Ishikawa (cell line): ENCODE results near the gene CFAP61.

Source experiments
- CEBPB ChIP-seq: IDR thresholded peaks from 2 replicates; pipeline ENCODE4 v1.6.1; 2012
- CREB1 ChIP-seq: IDR thresholded peaks from 2 replicates; pipeline ENCODE4 v1.6.1; 2012; ENCODE audit warnings: low read depth
- EGR1 ChIP-seq: IDR thresholded peaks from 2 replicates; pipeline ENCODE4 v1.6.1; 2012
- EP300 ChIP-seq: IDR thresholded peaks from 2 replicates; pipeline ENCODE4 v1.6.1; 2012; ENCODE audit warnings: borderline replicate concordance
- FOXM1 ChIP-seq: IDR thresholded peaks from 2 replicates; pipeline ENCODE4 v1.6.1; 2012; ENCODE audit warnings: low read depth, borderline replicate concordance
- NFIC ChIP-seq: IDR thresholded peaks from 2 replicates; pipeline ENCODE4 v1.6.1; 2012
- RAD21 ChIP-seq: IDR thresholded peaks from 2 replicates; pipeline ENCODE4 v1.6.1; 2012; ENCODE audit warnings: low read depth
- TAF1 ChIP-seq: IDR thresholded peaks from 2 replicates; pipeline ENCODE4 v1.6.1; 2012; ENCODE audit warnings: low read depth, mild to moderate bottlenecking
- TCF12 ChIP-seq: IDR thresholded peaks from 2 replicates; pipeline ENCODE4 v1.6.1; 2012; ENCODE audit warnings: low read depth
- TEAD4 ChIP-seq: IDR thresholded peaks from 2 replicates; pipeline ENCODE4 v1.6.1; 2012
- YY1 ChIP-seq: IDR thresholded peaks from 2 replicates; pipeline ENCODE4 v1.6.1; 2012; ENCODE audit warnings: low read depth
- ZBTB7A ChIP-seq: IDR thresholded peaks from 2 replicates; pipeline ENCODE4 v1.6.1; 2012; ENCODE audit warnings: low read depth
- TF ChIP-seq, protein P1 (sequence below): IDR thresholded peaks from 2 replicates; pipeline ENCODE4 v1.6.1; 2012
- TF ChIP-seq, protein P2 (sequence below): IDR thresholded peaks from 2 replicates; pipeline ENCODE4 v1.6.1; 2012; ENCODE audit warnings: low read depth, mild to moderate bottlenecking
- TF ChIP-seq, protein P3 (sequence below): IDR thresholded peaks from 2 replicates; pipeline ENCODE4 v1.6.1; 2012

CFAP61 gene

DNA sequence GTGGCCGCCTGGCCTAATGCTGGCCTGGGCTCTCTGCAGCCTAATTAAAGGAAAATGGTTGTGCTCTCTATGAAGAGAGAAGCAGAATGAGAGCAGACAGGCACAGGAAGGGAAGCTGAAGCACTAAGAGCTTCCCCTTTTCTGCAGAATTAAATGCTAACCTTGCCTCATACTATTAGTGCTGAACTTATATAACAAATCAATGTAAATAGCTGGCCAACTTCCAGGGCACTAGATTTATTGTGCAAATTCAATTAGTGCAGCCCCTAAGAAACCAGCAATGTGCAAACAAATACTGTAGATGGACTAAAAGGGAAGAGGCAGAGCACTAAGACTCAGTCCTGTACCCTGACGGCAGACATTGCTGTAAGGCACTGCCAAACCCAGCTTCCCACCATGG is 279.5 kb downstream of the CFAP61 start:
- TF ChIP-seq FOXM1 (no peak), EGR1 (no peak), TCF12 (no peak), NFIC (no peak), CEBPB (no peak)
- TF ChIP-seq, protein P1, sequence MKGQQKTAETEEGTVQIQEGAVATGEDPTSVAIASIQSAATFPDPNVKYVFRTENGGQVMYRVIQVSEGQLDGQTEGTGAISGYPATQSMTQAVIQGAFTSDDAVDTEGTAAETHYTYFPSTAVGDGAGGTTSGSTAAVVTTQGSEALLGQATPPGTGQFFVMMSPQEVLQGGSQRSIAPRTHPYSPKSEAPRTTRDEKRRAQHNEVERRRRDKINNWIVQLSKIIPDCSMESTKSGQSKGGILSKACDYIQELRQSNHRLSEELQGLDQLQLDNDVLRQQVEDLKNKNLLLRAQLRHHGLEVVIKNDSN = no peak

DNA sequence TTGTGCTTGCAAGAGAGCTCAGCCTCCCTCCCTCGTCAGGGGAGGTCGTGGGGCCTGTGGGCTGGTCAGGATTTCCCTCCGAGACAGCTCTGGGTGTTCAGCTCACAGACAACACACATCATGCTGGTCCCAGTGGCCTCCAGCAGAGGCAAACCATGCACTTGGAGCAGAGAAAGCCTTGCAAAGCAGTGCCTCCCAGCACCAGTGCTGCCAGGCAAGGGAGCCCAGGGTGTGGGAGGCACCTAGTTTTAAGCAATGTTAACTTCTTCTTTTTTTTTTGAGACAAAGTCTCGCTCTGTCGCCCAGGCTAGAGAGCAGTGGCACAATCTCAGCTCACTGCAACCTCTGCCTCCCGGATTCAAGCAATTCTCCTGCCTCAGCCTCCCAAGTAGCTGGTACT is 281.5 kb downstream of the CFAP61 start:
- TF ChIP-seq, protein P2, sequence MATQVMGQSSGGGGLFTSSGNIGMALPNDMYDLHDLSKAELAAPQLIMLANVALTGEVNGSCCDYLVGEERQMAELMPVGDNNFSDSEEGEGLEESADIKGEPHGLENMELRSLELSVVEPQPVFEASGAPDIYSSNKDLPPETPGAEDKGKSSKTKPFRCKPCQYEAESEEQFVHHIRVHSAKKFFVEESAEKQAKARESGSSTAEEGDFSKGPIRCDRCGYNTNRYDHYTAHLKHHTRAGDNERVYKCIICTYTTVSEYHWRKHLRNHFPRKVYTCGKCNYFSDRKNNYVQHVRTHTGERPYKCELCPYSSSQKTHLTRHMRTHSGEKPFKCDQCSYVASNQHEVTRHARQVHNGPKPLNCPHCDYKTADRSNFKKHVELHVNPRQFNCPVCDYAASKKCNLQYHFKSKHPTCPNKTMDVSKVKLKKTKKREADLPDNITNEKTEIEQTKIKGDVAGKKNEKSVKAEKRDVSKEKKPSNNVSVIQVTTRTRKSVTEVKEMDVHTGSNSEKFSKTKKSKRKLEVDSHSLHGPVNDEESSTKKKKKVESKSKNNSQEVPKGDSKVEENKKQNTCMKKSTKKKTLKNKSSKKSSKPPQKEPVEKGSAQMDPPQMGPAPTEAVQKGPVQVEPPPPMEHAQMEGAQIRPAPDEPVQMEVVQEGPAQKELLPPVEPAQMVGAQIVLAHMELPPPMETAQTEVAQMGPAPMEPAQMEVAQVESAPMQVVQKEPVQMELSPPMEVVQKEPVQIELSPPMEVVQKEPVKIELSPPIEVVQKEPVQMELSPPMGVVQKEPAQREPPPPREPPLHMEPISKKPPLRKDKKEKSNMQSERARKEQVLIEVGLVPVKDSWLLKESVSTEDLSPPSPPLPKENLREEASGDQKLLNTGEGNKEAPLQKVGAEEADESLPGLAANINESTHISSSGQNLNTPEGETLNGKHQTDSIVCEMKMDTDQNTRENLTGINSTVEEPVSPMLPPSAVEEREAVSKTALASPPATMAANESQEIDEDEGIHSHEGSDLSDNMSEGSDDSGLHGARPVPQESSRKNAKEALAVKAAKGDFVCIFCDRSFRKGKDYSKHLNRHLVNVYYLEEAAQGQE = no peak

DNA sequence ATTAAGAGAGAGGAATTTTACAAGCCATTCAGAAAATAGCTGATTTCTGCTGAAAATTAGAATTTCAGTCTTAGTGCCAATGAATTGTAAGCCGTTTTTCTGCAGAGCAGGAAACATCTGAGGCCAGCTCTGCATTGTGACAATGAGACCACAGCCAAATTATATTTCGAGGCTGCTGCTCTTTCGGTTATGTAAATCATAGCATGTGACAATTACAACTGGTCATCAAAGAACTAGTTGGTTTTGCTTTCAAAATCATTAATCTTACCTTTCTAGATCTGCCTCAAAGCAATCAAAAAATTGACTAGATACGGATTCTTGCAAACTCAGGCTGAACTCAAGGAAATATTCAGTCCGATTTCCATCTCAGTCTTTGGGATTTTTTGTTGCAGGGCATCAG is 282.2 kb downstream of the CFAP61 start:
- no peak for TF ChIP-seq EP300
- TF ChIP-seq, protein P2 = no peak
- TF ChIP-seq NFIC = no peak
- no peak for TF ChIP-seq ZBTB7A
- TF ChIP-seq FOXM1 = no peak
- no peak for TF ChIP-seq TAF1
- no peak for TF ChIP-seq TEAD4
- TF ChIP-seq CEBPB = no peak

DNA sequence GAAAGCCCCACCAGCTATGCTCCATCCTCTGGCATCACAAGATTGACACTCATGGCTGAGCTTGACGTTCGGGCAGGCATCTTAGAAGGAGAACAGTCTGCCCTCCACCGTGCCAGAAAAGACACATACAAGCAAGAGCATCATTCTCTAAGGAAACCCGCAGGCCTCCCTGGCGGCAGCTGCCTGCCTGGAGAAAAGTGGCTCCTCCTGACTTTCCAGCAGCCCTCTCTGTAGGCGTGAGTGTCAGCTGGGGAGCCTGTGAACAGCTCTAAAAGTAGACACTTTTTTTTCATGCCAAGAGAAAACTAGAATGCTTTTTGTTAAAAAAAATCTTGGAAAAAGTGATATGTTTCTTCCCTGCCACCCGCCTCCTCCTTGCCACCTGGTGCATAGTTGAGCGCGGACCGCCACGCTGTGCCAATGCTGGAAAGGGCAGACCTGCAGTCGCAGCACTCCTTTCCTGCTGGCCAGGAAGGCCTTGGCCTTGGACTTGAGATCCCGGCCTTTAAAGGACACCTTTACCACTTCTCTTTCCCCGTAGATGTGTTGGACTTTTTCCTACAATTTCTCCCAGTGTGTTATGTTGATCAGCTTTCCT is 285.9 kb downstream of the CFAP61 start:
- TF ChIP-seq CREB1 (no peak), FOXM1 (no peak), RAD21 (no peak), NFIC (no peak), ZBTB7A (no peak), TAF1 (no peak), YY1 (no peak), TCF12 (no peak), EGR1 (no peak), EP300 (no peak), TEAD4 (no peak), CEBPB (no peak)
- TF ChIP-seq, protein P1 = no peak
- TF ChIP-seq, protein P3, sequence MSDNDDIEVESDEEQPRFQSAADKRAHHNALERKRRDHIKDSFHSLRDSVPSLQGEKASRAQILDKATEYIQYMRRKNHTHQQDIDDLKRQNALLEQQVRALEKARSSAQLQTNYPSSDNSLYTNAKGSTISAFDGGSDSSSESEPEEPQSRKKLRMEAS = no peak
- TF ChIP-seq, protein P2 = no peak

DNA sequence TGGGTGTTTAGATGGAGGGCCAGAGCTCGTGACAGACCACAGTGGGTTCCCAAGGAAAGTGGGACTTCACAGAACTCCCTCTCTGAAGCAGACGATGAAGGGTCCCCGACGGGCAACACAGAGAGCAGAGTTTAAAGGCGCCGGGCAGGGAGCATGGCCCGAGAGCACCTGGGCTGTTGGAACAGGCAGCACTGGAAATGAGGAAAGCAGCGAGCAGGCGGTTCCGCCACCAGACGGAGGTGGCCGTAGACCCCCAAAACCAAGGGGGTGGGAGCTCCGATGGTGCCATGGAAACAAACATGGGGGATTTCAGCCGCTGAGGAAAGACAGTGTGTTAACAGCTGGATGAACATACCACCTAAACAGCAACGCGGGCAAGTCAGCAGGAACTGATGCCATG is 288.1 kb downstream of the CFAP61 start:
- TF ChIP-seq, protein P2 = no peak
- TF ChIP-seq ZBTB7A = no peak
